Measurements from ENCODE around the gene ABCD2. TPM values are rescaled to one million over a fixed set of nuclear protein-coding genes. Genes with fewer than 3 reads are reported as not detected.

The ABCD2 gene
- total and polyA plus RNA-seq, 2 of the 4 experiments (the other 2 are of a cell fraction), result not detected

GRCh38 chr12:39621670-39622069 lies 2.1 kb upstream of the ABCD2 start:
- Histone ChIP-seq H4K20me1 (ENCODE audit: insufficient read depth, low read length) (no peaks in the 10 kb centered on the region), H3K4me3 (ENCODE audit: insufficient read depth, low read depth, low read length) (no peak overlapping the region), H2AK5ac (ENCODE audit: low read depth, low read length) (no peak overlapping the region), H4K91ac (ENCODE audit: insufficient read depth, low read depth, low read length) (no peak overlapping the region), H4K5ac (ENCODE audit: low read depth, low read length) (no peak overlapping the region), H3K9me1 (ENCODE audit: insufficient read depth, low read length) (no peaks in the 10 kb centered on the region), H3K27me3 (ENCODE audit: control insufficient read depth, insufficient read depth, low read length) (no peaks in the 10 kb centered on the region), H3K79me1 (ENCODE audit: low read depth in 1 of 2, low read length in 2 of 2) (no peaks in the 10 kb centered on the region), H2AK9ac (replicated peaks; ENCODE audit: low read depth, low read length, poor library complexity) (no peak overlapping the region), H3K9me3 (ENCODE audit: control insufficient read depth, insufficient read depth, low read length) (no peaks in the 10 kb centered on the region), H3K56ac (ENCODE audit: extremely low read depth, insufficient read depth, low read length) (no peak overlapping the region), H2BK15ac (ENCODE audit: low read depth, low read length) (no peak overlapping the region), H3K27ac (ENCODE audit: insufficient read depth, low read length) (no peak overlapping the region), H2BK5ac (ENCODE audit: low read depth, low read length, poor library complexity, severe bottlenecking) (no peak overlapping the region), H2BK20ac (ENCODE audit: low read depth, low read length) (no peak overlapping the region), H2BK120ac (ENCODE audit: low read depth, low read length) (no peak overlapping the region), H3K4me1 (ENCODE audit: control insufficient read depth, insufficient read depth, low read length) (no peaks in the 10 kb centered on the region), H4K8ac (ENCODE audit: low read depth in 2 of 2, low read length in 2 of 2) (no peak overlapping the region), H3K9ac (ENCODE audit: low read depth, low read length) (no peak overlapping the region), H2AFZ (replicated peaks; ENCODE audit: low read length, poor library complexity) (no peak overlapping the region), H3K4ac (ENCODE audit: low read depth, low read length) (no peak overlapping the region), H3K4me2 (ENCODE audit: low read depth, low read length) (no peak overlapping the region), H3K14ac (replicated peaks; ENCODE audit: low read depth, low read length) (no peak overlapping the region), H3K36me3 (ENCODE audit: control insufficient read depth, insufficient read depth, low read length) (no peaks in the 10 kb centered on the region), H3K23ac (ENCODE audit: low read depth, low read length) (no peak overlapping the region), H3K18ac (ENCODE audit: low read depth, low read length) (no peak overlapping the region)
- in situ Hi-C loops (cut with MboI; ENCODE audit: low sequenced_read_pairs), result loop anchor here (25.0 kb wide), 1 partner anchor 309 kb away; no protein-coding TSS in a partner anchor
- intact Hi-C loops (cut with micrococcal nuclease), result loop anchor here (10.0 kb wide), 1 partner anchor 297 kb away; no protein-coding TSS in a partner anchor
- DNase-seq (no peak), ATAC-seq (ENCODE audit: low read depth) (no peak)
- TF ChIP-seq MAZ (IDR thresholded peaks at IDR 0.05; ENCODE audit: borderline replicate concordance, low read depth, low read length), result no peak
- no peak for TF ChIP-seq RFX5 (IDR thresholded peaks at IDR 0.05; ENCODE audit: low read depth, low read length)
- no peak for TF ChIP-seq MXI1 (IDR thresholded peaks at IDR 0.05; ENCODE audit: borderline replicate concordance, low read depth, low read length)
- no peak for TF ChIP-seq USF2 (IDR thresholded peaks at IDR 0.05; ENCODE audit: low read depth, low read length)
- no peak for TF ChIP-seq MAFK (IDR thresholded peaks at IDR 0.05; ENCODE audit: low read depth, low read length)
- TF ChIP-seq BHLHE40 (IDR thresholded peaks at IDR 0.05; ENCODE audit: low read depth, low read length), result no peak
- no peak for TF ChIP-seq RAD21 (IDR thresholded peaks at IDR 0.05; ENCODE audit: low read length)
- TF ChIP-seq SMC3 (IDR thresholded peaks at IDR 0.05; ENCODE audit: low read depth, low read length), result no peak
- TF ChIP-seq NFE2L2 (IDR thresholded peaks at IDR 0.05; ENCODE audit: low read depth, low read length), result no peak
- no peak for TF ChIP-seq POLR2A (IDR thresholded peaks at IDR 0.05; ENCODE audit: low read depth, low read length)
- no peak for TF ChIP-seq RCOR1 (IDR thresholded peaks at IDR 0.05; ENCODE audit: insufficient replicate concordance, low read length)
- TF ChIP-seq CEBPB (IDR thresholded peaks at IDR 0.05; ENCODE audit: low read depth, low read length), result no peak
- no peak for TF ChIP-seq CHD1 (IDR thresholded peaks at IDR 0.05; ENCODE audit: low read depth, low read length)
- no peak for TF ChIP-seq ELK1 (IDR thresholded peaks at IDR 0.05; ENCODE audit: borderline replicate concordance, low read depth, low read length)
- no peak for TF ChIP-seq CTCF (conservative IDR thresholded peaks at IDR 0.05; ENCODE audit: low read depth, low read length)
- TF ChIP-seq FOS (IDR thresholded peaks at IDR 0.05; ENCODE audit: low read depth, low read length), result no peak
- ChIA-PET CTCF (no interaction called here), POLR2A (ENCODE audit: unreplicated experiment) (no interaction called here)
- dilution Hi-C loops (cut with HindIII; ENCODE audit: low sequenced_read_pairs, unreplicated experiment), result no loop called here
- BruUV-seq (replicated peaks), result no TSS peak
